ENCODE measurements around the gene TMBIM4. TPM values are rescaled to one million over a fixed set of nuclear protein-coding genes. Genes with fewer than 3 reads are reported as not detected.
A peak's percentile ranks its signal among the peaks of the same experiment; 100 is the strongest.
"Not testable (repeated sequence)": the region's sequence is repeated elsewhere in the genome, so short reads cannot be mapped to it uniquely, and the experiment has no call there.

The TMBIM4 gene
- total RNA-seq, 2 donors from 2014 or later, result 44.4 to 47.5 TPM

DNA sequence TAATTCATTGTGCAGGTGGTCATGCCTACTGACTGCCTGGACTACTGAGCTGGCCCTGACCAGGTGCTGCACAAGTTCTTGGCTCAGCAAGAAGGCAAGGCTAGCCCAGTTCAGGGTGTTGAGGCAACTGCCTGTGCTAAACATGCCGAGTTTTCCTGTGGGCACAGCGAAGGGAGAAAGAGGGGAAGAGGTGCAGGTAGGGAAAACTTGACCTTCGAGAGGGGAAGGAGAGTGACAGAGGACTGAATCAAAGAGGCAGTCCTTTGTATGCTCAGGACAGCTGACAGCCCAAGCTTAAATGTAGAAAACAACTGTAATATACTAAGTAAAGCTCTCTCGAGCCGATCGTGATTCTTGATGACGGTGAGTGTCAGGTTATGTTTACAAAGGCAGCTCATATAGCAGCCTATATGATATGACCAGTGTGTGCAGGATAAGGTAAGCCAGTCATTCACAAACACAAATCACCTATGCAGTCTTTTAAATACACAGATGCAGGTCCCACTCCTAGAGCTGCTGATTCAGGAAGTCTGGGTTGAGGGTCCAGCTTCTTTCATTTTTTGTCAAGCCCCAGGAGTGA lies 21.8 kb upstream of the TMBIM4 start:
- Mint-ChIP-seq H3K36me3 (ENCODE audit: low read depth) (peaks cover 6% of the 10 kb centered on the region), H3K4me1 (peaks cover 12% of the 10 kb centered on the region), H3K27ac (no peak overlapping the region), H3K27me3 (peaks cover 67% of the 10 kb centered on the region), H3K4me3 (no peak overlapping the region)
- ATAC-seq (no peak), DNase-seq (no peak)
- no peaks in the 10 kb centered on the region for H3K9me3 ChIP-seq (ENCODE audit: control insufficient read depth, low read length, poor library complexity, severe bottlenecking)

DNA sequence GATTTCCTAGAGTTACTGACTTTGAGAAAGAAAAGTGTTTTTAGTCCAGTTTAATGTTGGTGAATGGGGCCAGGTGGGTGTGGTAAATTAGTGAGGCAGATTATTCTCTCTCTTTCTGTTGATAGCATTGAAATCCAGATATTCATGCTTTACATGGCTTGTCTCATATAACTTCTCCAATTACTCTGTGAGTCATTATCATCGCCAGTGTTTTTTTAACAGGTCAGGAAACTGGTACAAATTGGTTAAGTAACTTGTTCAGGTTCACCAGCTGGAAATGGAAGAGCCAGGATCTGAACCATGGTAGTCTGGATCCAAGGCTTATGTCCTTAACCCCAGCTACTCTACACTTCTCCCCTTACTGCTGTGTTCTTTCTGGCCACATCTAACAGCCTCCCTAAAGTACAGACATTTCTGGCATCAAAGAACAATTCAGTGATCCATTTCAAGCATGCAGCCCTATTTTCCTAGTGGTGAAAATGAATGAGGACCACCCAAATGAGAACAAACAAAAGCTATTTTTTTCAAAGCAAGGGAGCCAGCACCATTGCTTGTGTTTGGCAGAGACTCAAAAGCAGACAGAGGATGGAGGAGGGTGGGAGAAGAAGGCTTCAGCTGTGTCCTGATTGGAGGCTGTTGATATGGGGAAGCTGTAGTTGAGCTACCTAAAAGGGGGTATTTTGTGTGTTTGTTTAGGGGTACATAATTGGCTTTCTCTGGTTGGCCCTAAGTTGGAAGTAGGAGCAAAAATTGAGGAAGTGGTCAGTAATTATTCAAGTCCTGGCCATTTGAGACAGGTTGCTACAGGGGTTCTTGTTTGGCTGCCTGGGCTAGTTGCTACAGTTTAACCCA lies 20.9 kb upstream of the TMBIM4 start:
- H3K27me3 Mint-ChIP-seq, result peaks cover 67% of the 10 kb centered on the region

DNA sequence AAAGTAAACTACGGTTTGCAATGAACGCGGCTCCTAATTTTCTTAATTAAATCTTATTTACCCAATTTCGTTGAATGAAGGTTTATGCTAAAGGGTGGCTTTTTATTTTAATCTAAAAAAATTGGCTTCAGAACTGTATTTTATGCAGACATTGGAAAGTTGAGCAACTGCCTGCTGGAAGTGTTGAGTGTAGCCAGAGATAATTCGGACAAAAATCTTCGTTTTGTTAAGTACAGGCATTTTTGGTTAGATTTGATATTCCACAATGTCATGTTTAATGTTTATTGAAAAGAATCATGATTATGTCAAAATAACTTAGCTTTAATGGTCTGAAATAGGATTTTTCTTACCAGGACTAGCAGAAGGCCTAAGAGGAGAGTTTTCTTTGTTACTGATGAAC lies 20.1 kb upstream of the TMBIM4 start:
- no peaks in the 10 kb centered on the region for H3K9me3 ChIP-seq (ENCODE audit: control insufficient read depth, low read length, poor library complexity, severe bottlenecking)
- DNase-seq, result no peak
- Mint-ChIP-seq H3K4me3 (peak overlapping the region; percentile 19), H3K36me3 (ENCODE audit: low read depth) (peaks cover 6% of the 10 kb centered on the region), H3K27ac (no peak overlapping the region), H3K27me3 (peaks cover 64% of the 10 kb centered on the region), H3K4me1 (peaks cover 10% of the 10 kb centered on the region)
- no peak for ATAC-seq

More for the DNA sequence above, 20.9 kb upstream of the TMBIM4 start:
- ATAC-seq, result no peak
- no peaks in the 10 kb centered on the region for H3K9me3 ChIP-seq (ENCODE audit: control insufficient read depth, low read length, poor library complexity, severe bottlenecking)
- Mint-ChIP-seq H3K36me3 (ENCODE audit: low read depth) (peaks cover 9% of the 10 kb centered on the region), H3K4me3 (peak overlapping the region; percentile 55), H3K4me1 (peaks cover 12% of the 10 kb centered on the region), H3K27ac (no peak overlapping the region)
- DNase-seq, result no peak

DNA sequence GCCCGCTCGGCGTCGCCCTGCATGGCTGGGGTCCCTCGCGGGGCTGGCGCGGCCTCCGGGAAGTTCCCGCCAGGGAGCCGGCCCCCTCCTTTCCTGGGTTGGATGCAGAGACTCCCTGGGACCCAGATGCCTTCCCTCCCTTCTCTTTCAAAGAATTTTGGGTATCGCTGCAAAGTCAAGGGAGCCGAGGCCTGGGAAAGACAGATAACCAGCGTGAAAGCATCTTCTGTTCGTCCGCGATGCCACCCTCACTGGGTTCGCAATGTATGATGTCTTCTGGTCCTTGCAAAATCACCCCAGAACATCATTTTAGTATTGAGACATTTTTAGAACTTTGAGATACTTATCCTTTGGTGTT lies 19.7 kb upstream of the TMBIM4 start:
- peak overlapping the region; percentile 19 for H3K4me3 Mint-ChIP-seq
- no peak overlapping the region for H3K27ac Mint-ChIP-seq
- no peak for DNase-seq
- H3K9me3 ChIP-seq (ENCODE audit: control insufficient read depth, low read length, poor library complexity, severe bottlenecking), result no peaks in the 10 kb centered on the region
- H3K36me3 Mint-ChIP-seq (ENCODE audit: low read depth), result peaks cover 7% of the 10 kb centered on the region
- H3K4me1 Mint-ChIP-seq, result peaks cover 7% of the 10 kb centered on the region
- peaks cover 59% of the 10 kb centered on the region for H3K27me3 Mint-ChIP-seq
- ATAC-seq, result no peak

DNA sequence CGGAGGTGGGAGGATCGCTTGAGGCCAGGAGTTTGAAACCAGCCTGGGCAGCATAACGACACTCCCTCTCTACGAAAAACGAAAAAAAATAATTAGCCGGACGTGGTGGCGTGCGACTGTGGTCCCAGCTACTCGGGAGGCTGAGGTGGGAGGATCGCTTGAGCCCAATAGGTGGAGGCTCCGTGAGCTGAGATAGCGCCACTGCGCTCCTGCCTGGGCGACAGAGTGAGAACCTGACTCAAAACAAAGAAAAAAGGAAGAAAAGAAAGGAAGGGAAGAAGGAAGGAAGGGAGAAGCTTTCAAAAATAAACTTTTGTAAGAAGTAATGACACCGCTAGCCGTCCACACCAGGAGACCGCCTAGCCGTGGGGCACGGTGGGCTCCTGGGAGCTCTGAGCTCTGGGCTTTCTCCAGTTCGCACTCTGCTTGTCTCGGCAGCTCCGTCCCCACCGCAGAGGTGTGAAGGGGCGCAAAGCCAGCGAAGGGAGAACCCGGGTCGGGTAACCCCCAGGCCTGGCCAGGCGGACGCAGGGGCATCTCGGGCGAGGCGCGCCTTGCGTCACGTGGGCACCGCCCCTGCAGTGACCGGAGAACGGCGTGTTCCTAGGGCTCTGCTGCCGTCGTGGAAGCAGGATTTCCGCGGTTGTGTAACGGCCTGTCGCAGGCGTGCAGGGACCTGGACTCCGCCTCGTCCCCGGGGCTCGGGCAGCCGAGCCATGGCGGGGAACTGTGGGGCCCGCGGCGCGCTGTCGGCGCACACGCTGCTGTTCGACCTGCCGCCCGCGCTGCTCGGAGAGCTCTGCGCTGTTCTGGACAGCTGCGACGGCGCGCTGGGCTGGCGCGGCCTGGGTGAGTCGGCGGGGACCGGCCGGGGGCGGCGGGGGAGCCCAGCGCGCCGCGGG lies 19.0 kb upstream of the TMBIM4 start, which contains the start of gene IRAK3:
Gene IRAK3 (plus strand): TSS at position 631 of the 902 bp plus-strand sequence. CDS start 86 bp downstream, at position 717.
- Mint-ChIP-seq H3K4me3 (peak within 1 kb of the TSS; percentile 73), H3K4me1 (peaks cover 7% of the 10 kb centered on the region), H3K27ac (no peak within 1 kb of the TSS), H3K27me3 (peaks cover 53% of the 10 kb centered on the region), H3K36me3 (ENCODE audit: low read depth) (peaks cover 7% of the 10 kb centered on the region)
- ATAC-seq (peak; percentile 75), DNase-seq (peak in 2 of 3 donors; percentile 8 to 19)
- H3K9me3 ChIP-seq (ENCODE audit: control insufficient read depth, low read length, poor library complexity, severe bottlenecking), result no peaks in the 10 kb centered on the region

DNA sequence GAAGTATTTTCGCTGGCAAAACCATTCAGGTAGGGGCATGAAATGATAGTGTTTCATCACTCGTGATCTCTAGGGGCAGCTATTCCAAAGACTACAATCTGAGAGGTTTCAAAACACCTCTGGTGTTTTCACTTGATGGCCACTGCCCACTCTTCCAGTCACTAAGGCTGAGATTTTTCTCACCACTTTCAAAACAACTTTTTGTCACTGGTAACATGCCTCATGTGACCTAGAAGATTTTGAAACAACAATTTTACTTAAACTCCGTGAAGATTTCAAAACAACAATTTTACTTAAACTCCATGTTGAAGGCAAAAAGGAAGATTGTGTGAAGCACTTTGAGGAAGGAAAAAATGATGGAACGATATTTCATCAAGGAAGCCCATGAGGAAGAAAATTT lies 18.0 kb upstream of the TMBIM4 start:
- no peaks in the 10 kb centered on the region for H3K9me3 ChIP-seq (ENCODE audit: control insufficient read depth, low read length, poor library complexity, severe bottlenecking)
- Mint-ChIP-seq H3K27ac (no peak overlapping the region), H3K4me3 (peak overlapping the region; percentile 73), H3K4me1 (peaks cover 7% of the 10 kb centered on the region), H3K27me3 (peaks cover 56% of the 10 kb centered on the region), H3K36me3 (ENCODE audit: low read depth) (peaks cover 7% of the 10 kb centered on the region)
- DNase-seq, result no peak
- no peak for ATAC-seq

DNA sequence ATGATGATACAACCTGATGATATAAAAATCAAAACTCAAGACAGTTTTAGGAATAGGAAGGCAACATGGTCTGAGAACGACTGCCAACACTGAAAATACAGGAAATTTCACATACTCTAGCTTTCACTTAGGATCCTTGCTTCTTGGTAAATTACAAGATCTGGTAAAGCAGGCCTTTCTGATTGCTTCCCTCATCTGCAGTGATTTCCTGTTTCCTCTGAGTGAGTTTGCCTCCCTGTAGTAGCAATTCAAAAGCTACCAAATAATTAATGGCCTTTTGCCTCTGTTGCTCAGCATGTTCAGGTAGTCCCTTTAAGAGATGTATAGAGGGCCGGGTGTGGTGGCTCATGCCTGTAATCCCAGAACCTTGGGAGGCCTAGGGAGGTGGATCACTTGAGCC lies 17.2 kb upstream of the TMBIM4 start:
- DNase-seq (no peak), ATAC-seq (no peak)
- peak overlapping the region; percentile 5 for H3K27ac Mint-ChIP-seq
- peaks cover 7% of the 10 kb centered on the region for H3K4me1 Mint-ChIP-seq
- no peaks in the 10 kb centered on the region for H3K9me3 ChIP-seq (ENCODE audit: control insufficient read depth, low read length, poor library complexity, severe bottlenecking)
- H3K27me3 Mint-ChIP-seq, result peaks cover 64% of the 10 kb centered on the region
- H3K36me3 Mint-ChIP-seq (ENCODE audit: low read depth), result peaks cover 7% of the 10 kb centered on the region
- H3K4me3 Mint-ChIP-seq, result peak overlapping the region; percentile 73

DNA sequence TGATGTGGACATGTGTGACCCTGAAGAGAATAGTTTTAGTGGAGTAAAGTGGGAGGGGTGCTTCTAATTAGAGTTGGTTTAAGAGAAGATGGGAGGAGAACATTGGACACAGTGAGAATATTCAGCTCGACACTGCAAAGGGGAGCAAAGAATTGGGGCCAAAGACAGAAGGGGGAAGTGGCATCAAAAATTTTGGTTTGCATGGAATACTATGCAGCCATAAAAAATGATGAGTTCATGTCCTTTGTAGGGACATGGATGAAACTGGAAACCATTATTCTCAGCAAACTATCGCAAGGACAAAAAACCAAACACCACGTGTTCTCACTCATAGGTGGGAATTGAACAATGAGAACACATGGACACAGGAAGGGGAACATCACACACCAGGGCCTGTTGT lies 15.0 kb upstream of the TMBIM4 start:
- H3K9me3 ChIP-seq (ENCODE audit: control insufficient read depth, low read length, poor library complexity, severe bottlenecking); H3K36me3 Mint-ChIP-seq (ENCODE audit: low read depth); ATAC-seq; H3K4me3 Mint-ChIP-seq; H3K4me1 Mint-ChIP-seq; H3K27ac Mint-ChIP-seq; DNase-seq: not testable (repeated sequence)
- H3K27me3 Mint-ChIP-seq, result peaks cover 43% of the 10 kb centered on the region

DNA sequence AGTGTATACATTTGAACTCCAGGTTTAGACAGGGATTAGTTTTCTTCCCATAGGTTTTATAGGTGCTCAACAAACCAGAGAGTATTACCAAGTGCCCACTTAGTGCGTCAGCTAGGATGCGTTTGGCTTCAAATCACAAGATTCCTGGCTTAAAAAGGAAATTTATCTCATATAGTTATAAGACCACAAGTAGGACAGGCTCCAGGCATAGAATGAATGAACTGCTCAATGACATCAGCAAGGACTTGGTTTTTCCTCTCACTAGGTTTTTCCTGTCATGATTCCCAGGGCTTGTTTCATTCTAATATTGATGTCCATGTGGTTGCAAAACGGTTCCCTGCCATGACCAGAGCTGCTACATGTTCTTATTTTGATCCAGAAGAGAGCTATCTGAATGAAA lies 13.2 kb upstream of the TMBIM4 start:
- Mint-ChIP-seq H3K36me3 (ENCODE audit: low read depth) (peaks cover 9% of the 10 kb centered on the region), H3K4me1 (no peaks in the 10 kb centered on the region), H3K27me3 (peaks cover 46% of the 10 kb centered on the region), H3K27ac (no peak overlapping the region), H3K4me3 (no peak overlapping the region)
- H3K9me3 ChIP-seq (ENCODE audit: control insufficient read depth, low read length, poor library complexity, severe bottlenecking), result no peaks in the 10 kb centered on the region
- DNase-seq (no peak), ATAC-seq (no peak)

DNA sequence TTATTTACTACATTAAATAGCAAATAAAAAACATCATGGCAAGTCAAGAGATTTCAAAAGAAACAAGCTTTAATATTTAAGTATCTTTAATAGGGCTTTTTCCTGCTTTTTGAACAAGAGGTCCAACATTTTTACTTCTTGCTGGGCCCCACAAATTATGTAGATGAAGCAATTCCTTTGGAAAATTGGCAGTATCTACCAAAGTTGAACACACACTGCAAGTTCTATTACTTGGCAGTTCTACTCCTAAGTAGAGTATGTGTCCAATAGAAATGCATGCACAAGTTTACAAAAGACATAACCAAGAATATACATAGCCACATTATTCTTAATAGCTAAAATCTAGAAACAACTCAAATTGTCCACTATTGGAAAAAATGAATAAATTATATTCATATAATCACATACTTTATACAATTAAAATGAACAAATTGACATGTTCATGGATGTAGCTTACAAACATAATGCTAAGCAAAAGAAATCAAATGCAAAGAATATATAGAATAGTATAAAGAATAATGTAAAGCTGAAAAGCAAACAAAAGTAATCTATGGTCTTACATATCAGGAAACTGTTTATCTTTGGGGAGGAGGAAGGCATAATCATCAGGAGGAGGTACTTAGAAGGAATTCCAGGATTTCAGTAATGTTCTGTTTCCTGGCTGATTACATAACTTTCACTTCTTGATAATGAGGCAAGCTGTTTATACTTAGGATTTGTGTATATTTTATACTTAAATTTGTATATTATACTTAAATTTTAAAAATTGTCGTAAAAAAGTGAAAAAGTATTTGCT lies 6.5 kb upstream of the TMBIM4 start:
- DNase-seq (no peak), ATAC-seq (no peak)
- H3K36me3 Mint-ChIP-seq (ENCODE audit: low read depth), result peaks cover 4% of the 10 kb centered on the region
- no peaks in the 10 kb centered on the region for H3K9me3 ChIP-seq (ENCODE audit: control insufficient read depth, low read length, poor library complexity, severe bottlenecking)
- H3K27me3 Mint-ChIP-seq, result peaks cover 23% of the 10 kb centered on the region
- no peak overlapping the region for H3K27ac Mint-ChIP-seq
- H3K4me1 Mint-ChIP-seq, result no peaks in the 10 kb centered on the region
- H3K4me3 Mint-ChIP-seq, result no peak overlapping the region

DNA sequence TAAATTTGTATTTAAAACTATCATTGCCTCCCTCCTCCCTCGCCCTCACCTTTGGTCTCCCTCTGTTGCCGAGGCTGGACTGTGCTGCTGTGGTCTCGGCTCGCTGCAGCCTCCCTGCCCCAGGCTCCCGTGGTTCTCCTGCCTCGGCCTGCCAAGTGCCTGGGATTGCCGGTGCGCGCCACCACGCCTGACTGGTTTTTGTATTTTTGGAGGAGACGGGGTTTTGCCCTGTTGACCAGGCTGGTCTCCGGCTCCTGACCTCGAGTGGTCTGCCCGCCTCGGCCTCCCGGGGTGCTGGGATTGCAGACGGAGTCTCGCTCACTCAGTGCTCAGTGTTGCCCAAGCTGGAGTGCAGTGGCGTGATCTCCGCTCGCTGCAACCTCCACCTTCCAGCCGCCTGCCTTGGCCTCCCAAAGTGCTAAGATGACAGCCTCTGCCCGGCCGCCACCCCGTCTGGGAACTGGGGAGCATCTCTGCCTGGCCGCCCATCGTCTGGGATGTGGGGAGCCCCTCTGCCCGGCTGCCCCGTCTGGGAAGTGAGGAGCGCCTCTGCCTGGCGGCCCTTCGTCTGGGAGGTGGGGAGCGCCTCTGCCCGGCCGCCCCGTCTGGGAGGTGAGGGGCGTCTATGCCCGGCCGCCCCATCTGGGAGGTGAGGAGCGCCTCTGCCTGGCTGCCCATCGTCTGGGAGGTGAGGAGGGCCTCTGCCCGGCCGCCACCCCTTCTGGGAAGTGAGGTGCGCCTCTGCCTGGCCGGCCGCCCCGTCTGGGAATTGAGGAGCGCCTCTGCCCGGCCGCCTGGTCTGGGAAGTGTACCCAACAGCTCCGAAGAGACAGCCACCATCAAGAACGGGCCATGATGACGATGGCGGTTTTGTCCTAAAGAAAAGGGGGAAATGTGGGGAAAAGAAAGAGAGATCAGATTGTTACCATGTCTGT lies 4.9 kb upstream of the TMBIM4 start:
- not testable (repeated sequence) for H3K9me3 ChIP-seq (ENCODE audit: control insufficient read depth, low read length, poor library complexity, severe bottlenecking); H3K27ac Mint-ChIP-seq; H3K36me3 Mint-ChIP-seq (ENCODE audit: low read depth); H3K4me1 Mint-ChIP-seq; ATAC-seq; DNase-seq; H3K4me3 Mint-ChIP-seq
- H3K27me3 Mint-ChIP-seq, result peaks cover 23% of the 10 kb centered on the region

DNA sequence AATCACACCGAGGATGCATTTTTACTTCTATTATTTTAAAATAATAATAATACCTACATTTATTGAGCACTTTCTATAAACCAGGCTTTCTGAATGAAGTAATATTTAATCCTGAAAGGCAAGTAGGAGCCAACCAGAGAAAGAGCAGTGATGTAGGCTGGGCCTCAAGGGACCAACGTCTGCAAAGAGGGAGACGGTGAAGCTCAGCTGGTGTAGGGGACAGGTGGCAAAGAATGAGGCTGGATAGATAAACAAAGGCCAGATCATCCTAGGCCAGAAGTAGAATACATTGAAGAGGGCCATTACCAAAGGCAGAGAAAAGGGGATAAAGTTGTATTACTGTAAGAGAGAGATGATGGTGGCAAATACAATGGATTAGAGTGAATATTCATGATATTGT lies 810 bp upstream of the TMBIM4 start:
- H3K27me3 Mint-ChIP-seq, result no peaks in the 10 kb centered on the region
- peaks cover 2% of the 10 kb centered on the region for H3K36me3 Mint-ChIP-seq (ENCODE audit: low read depth)
- peaks cover 24% of the 10 kb centered on the region for H3K4me1 Mint-ChIP-seq
- peak overlapping the region; percentile 95 for H3K4me3 Mint-ChIP-seq
- DNase-seq, result no peak
- ATAC-seq, result no peak
- H3K27ac Mint-ChIP-seq, result peak overlapping the region; percentile 96
- H3K9me3 ChIP-seq (ENCODE audit: control insufficient read depth, low read length, poor library complexity, severe bottlenecking), result no peaks in the 10 kb centered on the region

All from T-helper 17 cell (primary cell).